ENCODE results near the gene ZDHHC18.
A peak's percentile ranks its signal among the peaks of the same experiment; 100 is the strongest.
"Not testable (repeated sequence)": the region's sequence is repeated elsewhere in the genome, so short reads cannot be mapped to it uniquely, and the experiment has no call there.

The ZDHHC18 gene

DNA sequence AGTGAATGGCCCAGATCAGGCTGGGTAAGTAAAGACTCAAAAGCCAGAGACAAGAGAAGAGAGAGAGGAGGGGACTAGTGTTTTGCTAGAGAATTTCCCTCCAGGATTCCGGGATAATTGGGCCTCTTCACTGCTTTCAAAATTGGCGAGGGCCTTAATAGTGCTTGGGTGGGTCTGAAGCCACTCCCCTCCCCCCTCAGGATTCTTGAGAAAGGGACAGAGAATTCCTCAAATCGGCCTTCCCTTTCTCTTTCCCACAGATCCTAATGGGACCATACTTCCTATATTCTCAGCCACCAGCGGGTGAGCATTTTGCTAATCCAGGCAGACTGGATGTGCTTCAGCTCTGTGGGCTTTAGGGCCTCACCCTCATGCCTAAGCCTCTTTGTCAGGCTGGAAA is 48.4 kb downstream of the ZDHHC18 start:
- ChIA-PET CTCF (interaction anchor here (1.0 to 1.8 kb wide), 3 partner anchors 64 to 273 kb away, joined by 3 to 5 read pairs (median 4); no protein-coding TSS in a partner anchor), POLR2A (interaction anchor here (1.0 kb wide), 1 partner anchor 10 kb away, joined by 3 read pairs; no protein-coding TSS in a partner anchor)
- no peak for DNase-seq (ENCODE audit: extremely low spot score)
- TF ChIP-seq, protein P1, sequence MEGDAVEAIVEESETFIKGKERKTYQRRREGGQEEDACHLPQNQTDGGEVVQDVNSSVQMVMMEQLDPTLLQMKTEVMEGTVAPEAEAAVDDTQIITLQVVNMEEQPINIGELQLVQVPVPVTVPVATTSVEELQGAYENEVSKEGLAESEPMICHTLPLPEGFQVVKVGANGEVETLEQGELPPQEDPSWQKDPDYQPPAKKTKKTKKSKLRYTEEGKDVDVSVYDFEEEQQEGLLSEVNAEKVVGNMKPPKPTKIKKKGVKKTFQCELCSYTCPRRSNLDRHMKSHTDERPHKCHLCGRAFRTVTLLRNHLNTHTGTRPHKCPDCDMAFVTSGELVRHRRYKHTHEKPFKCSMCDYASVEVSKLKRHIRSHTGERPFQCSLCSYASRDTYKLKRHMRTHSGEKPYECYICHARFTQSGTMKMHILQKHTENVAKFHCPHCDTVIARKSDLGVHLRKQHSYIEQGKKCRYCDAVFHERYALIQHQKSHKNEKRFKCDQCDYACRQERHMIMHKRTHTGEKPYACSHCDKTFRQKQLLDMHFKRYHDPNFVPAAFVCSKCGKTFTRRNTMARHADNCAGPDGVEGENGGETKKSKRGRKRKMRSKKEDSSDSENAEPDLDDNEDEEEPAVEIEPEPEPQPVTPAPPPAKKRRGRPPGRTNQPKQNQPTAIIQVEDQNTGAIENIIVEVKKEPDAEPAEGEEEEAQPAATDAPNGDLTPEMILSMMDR (IDR thresholded peaks at IDR 0.05; ENCODE audit: control extremely low read depth, extremely low read depth, low read depth, missing control alignments): no peak

DNA sequence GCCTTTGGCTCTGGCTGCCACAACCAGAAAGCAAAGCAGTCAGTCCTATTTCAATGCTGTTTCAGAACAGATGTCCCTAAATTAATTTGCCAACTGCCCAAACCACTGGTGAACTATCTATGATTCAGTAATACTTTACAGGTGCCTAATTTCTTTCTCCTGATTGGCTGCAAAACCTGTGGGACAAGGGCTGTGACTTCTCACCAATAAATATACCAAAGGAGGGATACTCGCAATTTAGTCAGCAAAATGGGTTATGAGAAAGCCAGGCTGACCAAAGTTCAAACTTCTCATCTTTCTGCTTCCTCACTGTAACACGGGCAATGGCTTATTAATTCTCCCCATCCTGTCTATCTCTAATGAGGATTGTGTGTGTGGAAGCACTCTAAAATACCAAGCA is 50.8 kb downstream of the ZDHHC18 start:
- POLR2A ChIA-PET: no interaction called here
- CTCF ChIA-PET: interaction anchor here (0.7 to 7.1 kb wide), 9 partner anchors 12 to 283 kb away, joined by 3 to 70 read pairs (median 16); partner anchors contain the start of genes GPN2 and SFN
- DNase-seq (ENCODE audit: extremely low spot score): no peak
- TF ChIP-seq, protein P1 (IDR thresholded peaks at IDR 0.05; ENCODE audit: control extremely low read depth, extremely low read depth, low read depth, missing control alignments): no peak

DNA sequence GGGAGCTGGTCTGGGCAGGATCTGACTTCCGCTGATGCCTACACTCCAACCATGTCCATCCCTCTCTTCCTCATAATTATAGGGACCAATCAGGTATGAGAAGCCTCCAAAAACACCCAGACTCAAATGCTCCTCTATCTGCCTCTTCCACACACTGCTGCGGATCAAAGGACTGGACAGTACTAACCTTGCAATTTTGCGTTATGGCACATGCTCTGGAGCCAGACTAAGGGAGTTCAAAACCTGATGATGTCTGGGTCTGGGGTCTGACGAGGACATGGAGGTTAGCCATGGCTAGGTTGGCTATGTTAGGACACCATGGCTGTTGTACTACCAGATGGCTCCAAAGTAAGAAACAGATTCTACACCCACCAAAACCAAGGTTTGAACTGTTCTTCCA is 53.3 kb downstream of the ZDHHC18 start:
- DNase-seq (ENCODE audit: extremely low spot score): no peak
- CTCF ChIA-PET: interaction anchor here (1.1 to 7.1 kb wide), 11 partner anchors 9 to 380 kb away, joined by 3 to 70 read pairs (median 13); partner anchors contain the start of genes GPN2 and SFN
- POLR2A ChIA-PET: no interaction called here
- TF ChIP-seq, protein P1 (IDR thresholded peaks at IDR 0.05; ENCODE audit: control extremely low read depth, extremely low read depth, low read depth, missing control alignments): no peak

DNA sequence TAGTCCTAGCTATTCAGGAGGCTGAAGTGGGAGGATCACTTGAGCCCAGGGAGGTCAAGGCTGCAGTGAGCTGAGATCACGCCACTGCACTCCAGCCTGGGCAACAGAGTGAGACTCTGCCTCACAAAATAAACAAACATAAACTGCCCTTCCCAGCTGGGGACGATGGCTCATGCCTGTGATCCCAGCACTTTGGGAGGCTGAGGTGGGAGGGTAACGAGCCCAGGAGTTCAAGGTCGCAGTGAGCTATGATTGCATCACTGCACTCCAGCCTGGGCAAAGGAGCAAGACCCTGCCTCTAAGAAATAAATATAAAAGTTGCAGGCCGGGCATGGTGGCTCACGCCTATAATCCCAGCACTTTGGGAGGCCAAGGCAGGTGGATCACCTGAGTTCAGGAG is 55.1 kb downstream of the ZDHHC18 start:
- not testable (repeated sequence) for DNase-seq (ENCODE audit: extremely low spot score)
- POLR2A ChIA-PET: interaction anchor here (1.1 kb wide), 1 partner anchor 16 kb away, joined by 3 read pairs; no protein-coding TSS in a partner anchor
- CTCF ChIA-PET: interaction anchor here (0.7 to 7.1 kb wide), 12 partner anchors 9 to 93 kb away, joined by 3 to 70 read pairs (median 4); partner anchors contain the start of gene SFN

DNA sequence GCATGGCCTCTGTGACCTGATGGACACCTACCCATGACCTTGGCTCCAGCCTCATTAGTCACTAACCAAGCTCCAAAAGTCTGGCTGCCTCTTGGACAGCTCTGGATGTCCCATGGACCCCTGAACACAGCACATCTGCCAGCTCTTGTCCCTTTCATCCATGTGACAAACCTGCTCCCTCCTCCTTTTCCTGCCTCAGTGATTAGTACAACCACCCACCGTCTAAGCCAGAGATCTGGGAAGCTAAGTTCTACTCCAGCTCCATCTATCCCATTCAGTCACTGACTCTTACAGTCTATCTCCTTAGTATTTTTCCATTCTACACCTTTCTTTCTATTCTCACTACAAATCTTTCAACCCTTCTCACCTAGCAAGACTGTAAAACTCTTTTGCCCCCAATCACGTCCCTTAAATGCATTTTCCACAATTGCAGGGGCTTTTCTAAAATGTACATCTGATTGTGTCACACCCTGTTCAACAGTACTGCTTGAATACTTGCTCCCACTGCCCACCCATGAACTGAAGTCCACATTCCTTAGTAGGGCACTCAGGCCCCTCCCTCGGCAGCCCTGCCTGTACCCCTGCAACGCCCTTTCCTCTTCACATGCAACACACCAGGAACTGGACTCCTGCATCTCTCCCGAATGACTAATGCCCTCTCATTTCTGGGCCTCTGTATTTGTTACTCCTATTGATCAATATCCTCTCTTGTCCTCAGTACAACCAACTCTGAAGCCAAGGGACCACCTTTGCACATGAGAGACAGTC is 56.4 kb downstream of the ZDHHC18 start:
- TF ChIP-seq, protein P1 (IDR thresholded peaks at IDR 0.05; ENCODE audit: control extremely low read depth, extremely low read depth, low read depth, missing control alignments): no peak
- ChIA-PET CTCF (interaction anchor here (1.2 to 7.1 kb wide), 4 partner anchors 18 to 281 kb away, joined by 8 to 70 read pairs (median 31); partner anchors contain the start of gene SFN), POLR2A (no interaction called here)
- no peak for DNase-seq (ENCODE audit: extremely low spot score)

DNA sequence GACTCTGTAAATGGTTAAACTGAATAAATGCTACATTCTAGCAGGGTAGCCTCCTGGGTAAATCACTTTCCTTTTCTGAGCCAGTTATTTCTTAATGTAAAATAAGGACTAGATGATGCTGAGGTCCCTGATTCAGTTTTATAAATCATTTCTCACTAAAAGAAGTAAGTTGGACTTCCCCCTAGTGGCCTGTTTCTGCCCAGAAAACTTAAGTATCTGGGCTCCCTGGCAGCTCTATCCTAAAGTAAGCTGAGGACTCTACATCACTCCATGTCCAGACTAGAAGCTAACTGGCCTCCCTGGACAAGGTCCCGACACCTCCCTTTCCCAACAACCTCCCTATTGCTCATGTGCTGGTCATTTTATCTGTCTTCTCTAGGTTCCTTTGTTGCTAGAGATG is 60.6 kb downstream of the ZDHHC18 start:
- TF ChIP-seq, protein P1 (IDR thresholded peaks at IDR 0.05; ENCODE audit: control extremely low read depth, extremely low read depth, low read depth, missing control alignments): peak; percentile 46
- DNase-seq (ENCODE audit: extremely low spot score): no peak
- POLR2A ChIA-PET: interaction anchor here (0.7 kb wide), 1 partner anchor 1065 kb away, joined by 6 read pairs; no protein-coding TSS in a partner anchor
- CTCF ChIA-PET: interaction anchor here (0.9 to 5.0 kb wide), 15 partner anchors 9 to 349 kb away, joined by 3 to 33 read pairs (median 4); partner anchors contain the start of gene GPATCH3
